Adrenal gland (tissue), 12 donors: ENCODE data around the gene RPS15. TPM values are rescaled to one million over a fixed set of nuclear protein-coding genes. Genes with fewer than 3 reads are reported as not detected.

Experiments
- polyA plus RNA-seq, 3 donors: library from polyadenylated mRNA; stranded (reverse); fragments of 200-250 nt in 2 of 3; fragments of 350-450 nt in 1 of 3; fragmentation: Illumina TruSeq in 1 of 3; extraction: RNeasy Lipid Tissue Mini Kit (QIAGEN cat#74804) in 1 of 3; gene quantifications; one replicate each; pipeline ENCODE4 v1.2.3, GENCODE V29; 2013 to 2014
- total RNA-seq, 9 donors: library from RNA; depleted of rRNA in 4 of 9; stranded (reverse); fragments of >200 nt in 4 of 9; fragments of 120-200 nt in 1 of 9; fragmentation: NEBNext Ultra II Directional in 1 of 9; extraction: Animal tissue kit (Norgen Biotek cat#: 25700) in 1 of 9; gene quantifications; one replicate each; pipeline versions ENCODE4 v1.1.0 to v1.2.4, GENCODE V29; 2013 to 2023
- donor health status: healthy with polysubstance abuse.
- donor health status: Bipolar disorder and iron deficiency.
- donor health status: DM: yes; HTN: yes; CAD: no.
- donor health status: DM: no; HTN: no; CAD: no.
- donor health status: DM: no; HTN: no; CAD: no.
- donor health status: DM: yes; HTN: yes; CAD: no.

The RPS15 gene
- total and polyA plus RNA-seq, 12 donors = 471 to 4,071 (median 1,829) TPM

Other genes with a start within 250 kb of the RPS15 start
- 100 to 1,000 TPM in 3 of 9 donors, 10 to 100 TPM in 6; 53.5 to 117 (median 93.2) TPM for gene STK11, start 232.6 kb upstream of the RPS15 start, total RNA-seq
- gene STK11, start 232.6 kb upstream of the RPS15 start, polyA plus RNA-seq = 100 to 1,000 TPM in 1 of 3 donors, 10 to 100 TPM in 2; 37.8 to 148 (median 94.5) TPM
- 1 to 10 TPM in 6 of 9 donors, under 1 TPM in 1, not detected in 2; 0.67 to 5.0 (median 1.8) TPM for gene CBARP, start 200.4 kb upstream of the RPS15 start, total RNA-seq
- 1 to 10 TPM in 2 of 3 donors, under 1 TPM in 1; 0.09 to 9.3 (median 2.2) TPM for gene CBARP, start 200.4 kb upstream of the RPS15 start, polyA plus RNA-seq
- 100 to 1,000 TPM in 7 of 9 donors, 10 to 100 TPM in 2; 78.9 to 435 (median 205) TPM for gene ATP5F1D, start 196.6 kb upstream of the RPS15 start, total RNA-seq
- gene ATP5F1D, start 196.6 kb upstream of the RPS15 start, polyA plus RNA-seq = 1,000 to 10,000 TPM in 1 of 3 donors, 100 to 1,000 TPM in 1, 10 to 100 TPM in 1; 15.6 to 1,534 (median 925) TPM
- gene MIDN, start 189.8 kb upstream of the RPS15 start, total RNA-seq = 100 to 1,000 TPM in 5 of 9 donors, 10 to 100 TPM in 3, 1 to 10 TPM in 1; 8.6 to 189 (median 112) TPM
- 10 to 100 TPM; 15.5 to 73.0 (median 46.8) TPM for gene MIDN, start 189.8 kb upstream of the RPS15 start, polyA plus RNA-seq
- 1,000 to 10,000 TPM in 1 of 9 donors, 100 to 1,000 TPM in 8; 317 to 1,164 (median 674) TPM for gene CIRBP, start 169.1 kb upstream of the RPS15 start, total RNA-seq
- gene CIRBP, start 169.1 kb upstream of the RPS15 start, polyA plus RNA-seq = 100 to 1,000 TPM; 360 to 990 (median 737) TPM
- 100 to 1,000 TPM in 3 of 9 donors, 10 to 100 TPM in 6; 48.4 to 279 (median 85.0) TPM for gene FAM174C, start 162.9 kb upstream of the RPS15 start, total RNA-seq
- gene FAM174C, start 162.9 kb upstream of the RPS15 start, polyA plus RNA-seq = 100 to 1,000 TPM in 2 of 3 donors, 1 to 10 TPM in 1; 3.8 to 139 (median 123) TPM
- gene EFNA2, start 152.5 kb upstream of the RPS15 start, total RNA-seq = under 1 TPM in 1 of 9 donors, not detected in 8; 0.11 TPM
- gene EFNA2, start 152.5 kb upstream of the RPS15 start, polyA plus RNA-seq = not detected
- gene NDUFS7, start 54.5 kb upstream of the RPS15 start, total RNA-seq = 100 to 1,000 TPM; 102 to 286 (median 150) TPM
- gene NDUFS7, start 54.5 kb upstream of the RPS15 start, polyA plus RNA-seq = 100 to 1,000 TPM in 2 of 3 donors, 1 to 10 TPM in 1; 4.7 to 267 (median 134) TPM
- 10 to 100 TPM; 14.8 to 96.9 (median 30.7) TPM for gene GAMT, start 36.9 kb upstream of the RPS15 start, total RNA-seq
- 10 to 100 TPM in 2 of 3 donors, 1 to 10 TPM in 1; 7.4 to 84.5 (median 74.2) TPM for gene GAMT, start 36.9 kb upstream of the RPS15 start, polyA plus RNA-seq
- gene DAZAP1, start 30.8 kb upstream of the RPS15 start, total RNA-seq = 10 to 100 TPM; 11.5 to 87.5 (median 41.4) TPM
- gene DAZAP1, start 30.8 kb upstream of the RPS15 start, polyA plus RNA-seq = 100 to 1,000 TPM in 1 of 3 donors, 10 to 100 TPM in 2; 60.0 to 117 (median 77.5) TPM
- gene APC2, start 11.7 kb downstream of the RPS15 start, total RNA-seq = 1 to 10 TPM in 3 of 9 donors, under 1 TPM in 6; 0.06 to 6.9 (median 0.35) TPM
- 10 to 100 TPM in 1 of 3 donors, under 1 TPM in 2; 0.71 to 12.9 (median 0.82) TPM for gene APC2, start 11.7 kb downstream of the RPS15 start, polyA plus RNA-seq
- 10 to 100 TPM; 26.9 to 60.4 (median 35.6) TPM for gene C19orf25, start 40.8 kb downstream of the RPS15 start, total RNA-seq
- 10 to 100 TPM in 2 of 3 donors, 1 to 10 TPM in 1; 6.0 to 55.7 (median 33.4) TPM for gene C19orf25, start 40.8 kb downstream of the RPS15 start, polyA plus RNA-seq
- gene PCSK4, start 52.0 kb downstream of the RPS15 start, total RNA-seq = 10 to 100 TPM in 2 of 9 donors, 1 to 10 TPM in 7; 1.2 to 13.1 (median 4.4) TPM
- 10 to 100 TPM in 2 of 3 donors, 1 to 10 TPM in 1; 1.3 to 29.7 (median 13.7) TPM for gene PCSK4, start 52.0 kb downstream of the RPS15 start, polyA plus RNA-seq
- gene REEP6, start 52.8 kb downstream of the RPS15 start, total RNA-seq = 100 to 1,000 TPM in 5 of 9 donors, 10 to 100 TPM in 4; 44.5 to 189 (median 110) TPM
- gene REEP6, start 52.8 kb downstream of the RPS15 start, polyA plus RNA-seq = 100 to 1,000 TPM in 2 of 3 donors, 10 to 100 TPM in 1; 16.5 to 205 (median 120) TPM
- gene ADAMTSL5, start 74.6 kb downstream of the RPS15 start, total RNA-seq = 1 to 10 TPM in 7 of 9 donors, under 1 TPM in 2; 0.61 to 8.8 (median 1.6) TPM
- gene ADAMTSL5, start 74.6 kb downstream of the RPS15 start, polyA plus RNA-seq = 1 to 10 TPM in 2 of 3 donors, under 1 TPM in 1; 0.79 to 2.4 (median 2.0) TPM
- gene PLK5, start 85.7 kb downstream of the RPS15 start, total RNA-seq = under 1 TPM in 2 of 9 donors, not detected in 7; 0.15 to 0.17 TPM
- gene PLK5, start 85.7 kb downstream of the RPS15 start, polyA plus RNA-seq = 1 to 10 TPM in 1 of 3 donors, under 1 TPM in 1, not detected in 1; 0.47 to 1.0 TPM
- 10 to 100 TPM in 8 of 9 donors, 1 to 10 TPM in 1; 7.3 to 31.6 (median 20.1) TPM for gene MEX3D, start 129.9 kb downstream of the RPS15 start, total RNA-seq
- gene MEX3D, start 129.9 kb downstream of the RPS15 start, polyA plus RNA-seq = 1 to 10 TPM; 1.6 to 2.6 (median 2.1) TPM
- 100 to 1,000 TPM in 4 of 9 donors, 10 to 100 TPM in 5; 60.6 to 144 (median 92.1) TPM for gene MBD3, start 154.5 kb downstream of the RPS15 start, total RNA-seq
- 100 to 1,000 TPM in 1 of 3 donors, 10 to 100 TPM in 1, 1 to 10 TPM in 1; 3.5 to 221 (median 95.8) TPM for gene MBD3, start 154.5 kb downstream of the RPS15 start, polyA plus RNA-seq
- gene UQCR11, start 167.1 kb downstream of the RPS15 start, total RNA-seq = 100 to 1,000 TPM in 6 of 9 donors, 10 to 100 TPM in 3; 47.1 to 336 (median 267) TPM
- gene UQCR11, start 167.1 kb downstream of the RPS15 start, polyA plus RNA-seq = 100 to 1,000 TPM in 1 of 3 donors, 10 to 100 TPM in 2; 91.7 to 122 (median 96.9) TPM
- 10 to 100 TPM; 15.7 to 96.0 (median 39.9) TPM for gene TCF3, start 214.2 kb downstream of the RPS15 start, total RNA-seq
- gene TCF3, start 214.2 kb downstream of the RPS15 start, polyA plus RNA-seq = 10 to 100 TPM in 2 of 3 donors, 1 to 10 TPM in 1; 8.5 to 45.1 (median 44.2) TPM